Tibial artery (tissue), 4 donors: ENCODE results near the gene OPN5.

Source experiments
- DNase-seq, 2 donors: peaks; one replicate each; pipeline ENCODE4 v3.0.0-alpha.2; 2019
- H3K27ac ChIP-seq, 2 donors: fragments of 200-600 bp; sonication (generic) in 1 of 2; 1 replicate in 1 of 2; 2 replicates in 1 of 2; pipeline ENCODE4 v1.5.1; 2018 to 2019; ENCODE audit warnings: mild to moderate bottlenecking in 1 of 2
- H3K27me3 ChIP-seq, 2 donors: fragments of 200-600 bp; sonication (generic) in 1 of 2; one replicate each; pipeline versions ENCODE4 v1.5.1 to v1.6.0; 2016 to 2019
- H3K36me3 ChIP-seq, 3 donors: fragments of 200-600 bp; sonication (generic) in 2 of 3; one replicate each; pipeline ENCODE4 v1.5.1; 2016 to 2019; ENCODE audit warnings: mild to moderate bottlenecking in 2 of 3
- H3K4me1 ChIP-seq, 4 donors: fragments of 200-600 bp; sonication (generic) in 2 of 4; 1 replicate in 3 of 4; 2 replicates in 1 of 4; pipeline ENCODE4 v1.5.1; 2016 to 2019
- H3K4me3 ChIP-seq, 2 donors: fragments of 200-600 bp; sonication (generic) in 1 of 2; 1 replicate in 1 of 2; 2 replicates in 1 of 2; pipeline ENCODE4 v1.5.1; 2018 to 2019; ENCODE audit warnings: mild to moderate bottlenecking in 2 of 2
- H3K9me3 ChIP-seq, 3 donors: fragments of 200-600 bp; sonication (generic) in 1 of 3; one replicate each; pipeline ENCODE4 v1.5.1; 2016 to 2019
- intact Hi-C: fragments of 100-400 bp; cut with DNase I; formaldehyde crosslinking; loops from one replicate; pipeline ENCODE4 v1.15.0; 2023; ENCODE audit warnings: low total_unique reads
- TF ChIP-seq, protein P1 (sequence below), 2 experiments: fragments of 200-600 bp in 1 of 2; fragments of 450-650 bp in 1 of 2; IDR thresholded peaks; one replicate each; pipeline ENCODE4 v1.5.1; 2017 to 2019; ENCODE audit warnings: antibody characterized with exemption in 2 of 2, mild to moderate bottlenecking in 1 of 2, moderate library complexity in 1 of 2

The OPN5 gene

GRCh38 chr6:47839645-47840044 is 57.8 kb downstream of the OPN5 start:
- no peaks in the 10 kb centered on the region for H3K27me3 ChIP-seq
- intact Hi-C loops: no loop called here
- TF ChIP-seq, protein P1, sequence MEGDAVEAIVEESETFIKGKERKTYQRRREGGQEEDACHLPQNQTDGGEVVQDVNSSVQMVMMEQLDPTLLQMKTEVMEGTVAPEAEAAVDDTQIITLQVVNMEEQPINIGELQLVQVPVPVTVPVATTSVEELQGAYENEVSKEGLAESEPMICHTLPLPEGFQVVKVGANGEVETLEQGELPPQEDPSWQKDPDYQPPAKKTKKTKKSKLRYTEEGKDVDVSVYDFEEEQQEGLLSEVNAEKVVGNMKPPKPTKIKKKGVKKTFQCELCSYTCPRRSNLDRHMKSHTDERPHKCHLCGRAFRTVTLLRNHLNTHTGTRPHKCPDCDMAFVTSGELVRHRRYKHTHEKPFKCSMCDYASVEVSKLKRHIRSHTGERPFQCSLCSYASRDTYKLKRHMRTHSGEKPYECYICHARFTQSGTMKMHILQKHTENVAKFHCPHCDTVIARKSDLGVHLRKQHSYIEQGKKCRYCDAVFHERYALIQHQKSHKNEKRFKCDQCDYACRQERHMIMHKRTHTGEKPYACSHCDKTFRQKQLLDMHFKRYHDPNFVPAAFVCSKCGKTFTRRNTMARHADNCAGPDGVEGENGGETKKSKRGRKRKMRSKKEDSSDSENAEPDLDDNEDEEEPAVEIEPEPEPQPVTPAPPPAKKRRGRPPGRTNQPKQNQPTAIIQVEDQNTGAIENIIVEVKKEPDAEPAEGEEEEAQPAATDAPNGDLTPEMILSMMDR (IDR thresholded peaks at IDR 0.05): no peak

GRCh38 chr6:47844881-47845280 is 63.0 kb downstream of the OPN5 start:
- TF ChIP-seq, protein P1 (IDR thresholded peaks at IDR 0.05): no peak
- H3K4me3 ChIP-seq: no peak overlapping the region
- no peak overlapping the region for H3K27ac ChIP-seq
- H3K36me3 ChIP-seq: no peaks in the 10 kb centered on the region
- H3K27me3 ChIP-seq: no peaks in the 10 kb centered on the region
- H3K9me3 ChIP-seq: no peaks in the 10 kb centered on the region
- H3K4me1 ChIP-seq: no peaks in the 10 kb centered on the region
- DNase-seq: no peak
- intact Hi-C loops: no loop called here

More at GRCh38 chr6:47839645-47840044, 57.8 kb downstream of the OPN5 start:
- Histone ChIP-seq H3K27ac (no peak overlapping the region), H3K4me3 (no peak overlapping the region), H3K36me3 (no peaks in the 10 kb centered on the region), H3K9me3 (no peaks in the 10 kb centered on the region), H3K4me1 (no peaks in the 10 kb centered on the region)
- no peak for DNase-seq

DNA sequence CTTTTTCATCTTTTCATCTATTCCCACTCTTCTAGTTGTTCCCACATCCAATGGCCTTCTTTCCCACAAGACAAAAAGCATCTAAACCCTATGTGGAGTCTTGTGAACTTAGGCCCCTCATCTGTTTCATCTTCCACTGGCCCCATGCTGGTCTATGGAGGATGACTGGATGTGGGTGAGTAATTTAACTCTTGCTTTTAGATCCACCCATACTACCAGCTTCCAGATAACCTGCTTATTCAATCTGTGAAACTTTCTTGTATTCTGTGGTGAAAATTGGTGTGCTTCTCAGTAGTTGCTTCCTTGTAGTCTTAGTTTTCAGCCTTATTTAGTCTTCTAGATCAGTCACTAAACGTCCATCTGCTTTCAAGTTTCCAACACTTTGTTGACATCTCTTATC is 64.9 kb downstream of the OPN5 start:
- DNase-seq: no peak
- Histone ChIP-seq H3K4me1 (no peaks in the 10 kb centered on the region), H3K27ac (no peak overlapping the region), H3K9me3 (no peaks in the 10 kb centered on the region), H3K4me3 (no peak overlapping the region), H3K36me3 (no peaks in the 10 kb centered on the region), H3K27me3 (no peaks in the 10 kb centered on the region)
- TF ChIP-seq, protein P1 (IDR thresholded peaks at IDR 0.05): no peak
- intact Hi-C loops: no loop called here

DNA sequence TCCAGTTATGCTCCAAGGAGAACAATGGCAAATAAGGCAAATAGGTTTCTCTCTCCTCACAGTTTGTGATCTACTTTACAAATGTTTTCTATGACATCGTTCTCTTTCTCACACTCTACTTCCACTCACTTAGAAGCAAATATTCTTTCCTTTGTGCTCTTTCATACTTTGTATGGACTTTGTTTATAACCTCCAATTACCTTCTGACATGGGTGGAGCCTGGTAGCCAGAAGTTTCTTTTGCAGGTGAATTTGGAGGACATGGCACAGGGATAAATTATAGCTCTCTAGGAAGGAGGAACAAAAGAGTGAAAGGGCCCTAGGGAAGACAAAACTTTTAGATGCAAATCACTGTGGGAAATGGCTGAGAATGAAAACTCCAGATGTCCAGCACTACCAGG is 69.3 kb downstream of the OPN5 start:
- Histone ChIP-seq H3K9me3 (no peaks in the 10 kb centered on the region), H3K27me3 (no peaks in the 10 kb centered on the region), H3K27ac (no peak overlapping the region), H3K4me3 (no peak overlapping the region), H3K4me1 (no peaks in the 10 kb centered on the region), H3K36me3 (no peaks in the 10 kb centered on the region)
- intact Hi-C loops: no loop called here
- no peak for DNase-seq
- TF ChIP-seq, protein P1 (IDR thresholded peaks at IDR 0.05): no peak

DNA sequence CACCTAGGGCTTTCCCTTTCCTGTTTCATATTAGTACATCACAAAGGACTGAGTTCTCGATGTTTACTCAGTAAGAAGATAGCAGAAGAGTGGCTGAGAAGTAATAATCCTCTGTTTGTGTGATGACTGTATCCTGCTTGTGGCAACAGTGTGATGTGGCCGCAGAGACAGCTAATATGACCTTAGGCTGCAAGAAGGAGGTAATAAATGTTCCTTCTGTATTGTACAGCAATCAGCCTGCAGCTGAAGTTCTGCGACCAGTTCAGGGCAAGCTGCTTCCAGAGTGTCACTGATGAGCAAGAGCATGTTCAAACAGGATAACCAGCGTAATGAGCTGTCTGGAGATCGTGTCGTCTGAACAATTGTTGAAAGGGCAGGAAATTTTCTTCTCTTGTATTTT is 70.9 kb downstream of the OPN5 start:
- TF ChIP-seq, protein P1 (IDR thresholded peaks at IDR 0.05): no peak
- H3K4me3 ChIP-seq: no peak overlapping the region
- no peaks in the 10 kb centered on the region for H3K27me3 ChIP-seq
- intact Hi-C loops: no loop called here
- DNase-seq: no peak
- H3K36me3 ChIP-seq: no peaks in the 10 kb centered on the region
- H3K9me3 ChIP-seq: no peaks in the 10 kb centered on the region
- H3K4me1 ChIP-seq: no peaks in the 10 kb centered on the region
- no peak overlapping the region for H3K27ac ChIP-seq

DNA sequence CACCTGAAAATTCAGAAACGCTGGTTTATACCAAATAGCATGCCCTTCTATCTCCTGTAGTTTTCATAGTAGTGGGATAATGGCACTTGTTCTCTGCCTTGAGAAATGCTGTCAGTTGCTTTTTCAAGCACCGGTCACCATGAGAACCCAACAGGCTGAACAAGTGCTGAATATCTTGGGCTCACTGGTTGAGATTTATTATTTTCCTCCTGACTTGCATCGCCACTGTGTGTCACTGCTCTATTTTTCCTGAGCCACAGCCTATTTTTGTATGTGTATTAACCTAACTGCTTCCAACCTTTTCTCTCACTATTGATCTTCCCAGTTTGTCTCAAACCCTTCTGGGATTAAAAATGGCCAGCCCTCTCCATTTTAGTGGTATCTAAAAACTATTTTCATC is 71.9 kb downstream of the OPN5 start:
- intact Hi-C loops: no loop called here
- TF ChIP-seq, protein P1 (IDR thresholded peaks at IDR 0.05): no peak
- Histone ChIP-seq H3K27ac (no peak overlapping the region), H3K4me3 (no peak overlapping the region), H3K27me3 (no peaks in the 10 kb centered on the region), H3K36me3 (no peaks in the 10 kb centered on the region), H3K9me3 (no peaks in the 10 kb centered on the region), H3K4me1 (no peaks in the 10 kb centered on the region)
- DNase-seq: no peak
